Panc1 (cell line): ENCODE measurements around the gene ASMTL. TPM values are rescaled to one million over a fixed set of nuclear protein-coding genes. Genes with fewer than 3 reads are reported as not detected.

Source experiments
- ATAC-seq: fragments of 200-7000 bp; cut with Tn5 transposase; 2 replicates; pipeline ENCODE4 v1.9.1; 2020; ENCODE audit warnings: mild to moderate bottlenecking, moderate library complexity
- BruUV-seq: library from RNA; stranded (reverse); fragments of 400-500 nt; replicated peaks from 2 replicates; lab custom pipeline; 2021; lab: Mats Ljungman, UMichigan
- CTCF ChIA-PET: fragments of 300-600 bp; sonication (Branson Sonifier 250); formaldehyde crosslinking; loops from one replicate; lab custom pipeline; 2022; ENCODE audit warnings: antibody characterized with exemption; lab: Charles Lee
- POLR2A ChIA-PET: fragments of 300-600 bp; sonication (Branson Sonifier 250); formaldehyde crosslinking; loops from one replicate; lab custom pipeline; 2022; ENCODE audit warnings: antibody characterized with exemption; lab: Charles Lee
- DNase-seq: peaks from one replicate; pipeline ENCODE4 v3.0.0-alpha.2; 2010; ENCODE audit warnings: low read depth, low spot score
- H3K27ac ChIP-seq: 2 replicates; pipeline ENCODE4 v1.5.1; 2011; ENCODE audit warnings: mild to moderate bottlenecking, low read length, inconsistent platforms
- H3K27me3 ChIP-seq: fragments of 200-500 bp; sonication (Bioruptor generic); 2 replicates; pipeline ENCODE4 v1.6.0; 2014; ENCODE audit warnings: low read length, inconsistent platforms; ENCODE audit not compliant: control insufficient read depth, insufficient read depth
- H3K36me3 ChIP-seq: fragments of 200-500 bp; sonication (Bioruptor generic); 2 replicates; pipeline ENCODE4 v1.5.1; 2014; ENCODE audit warnings: inconsistent platforms, mild to moderate bottlenecking, low read length, moderate library complexity; ENCODE audit not compliant: control insufficient read depth, insufficient read depth
- H3K4me1 ChIP-seq: 2 replicates; pipeline ENCODE4 v1.5.1; 2011; ENCODE audit warnings: inconsistent platforms, mild to moderate bottlenecking, low read length, moderate library complexity; ENCODE audit not compliant: control insufficient read depth, insufficient read depth
- H3K4me3 ChIP-seq, 2 experiments: 2 replicates each; pipeline ENCODE4 v1.5.1; 2011 to 2012; ENCODE audit warnings: low read depth in 2 of 2, low read length in 2 of 2, mild to moderate bottlenecking in 2 of 2, inconsistent platforms in 1 of 2, moderate library complexity in 1 of 2
- H3K9me3 ChIP-seq: fragments of 200-500 bp; sonication (Bioruptor generic); 2 replicates; pipeline ENCODE4 v1.5.1; 2014; ENCODE audit warnings: low read depth, mild to moderate bottlenecking, inconsistent platforms, low read length, moderate library complexity; ENCODE audit not compliant: control insufficient read depth, insufficient read depth
- POLR2AphosphoS5 ChIP-seq: IDR thresholded peaks from 2 replicates; pipeline ENCODE4 v1.6.1; 2012; ENCODE audit warnings: mild to moderate bottlenecking, low read depth, low read length, moderate library complexity
- SIN3A ChIP-seq: IDR thresholded peaks from 2 replicates; pipeline ENCODE4 v1.6.1; 2012; ENCODE audit warnings: low read depth, mild to moderate bottlenecking, low read length, moderate library complexity, borderline replicate concordance; ENCODE audit not compliant: insufficient read depth
- TCF7L2 ChIP-seq: IDR thresholded peaks from 2 replicates; pipeline ENCODE4 v1.6.1; 2011; ENCODE audit warnings: mild to moderate bottlenecking, low read depth, low read length, inconsistent platforms
- in situ Hi-C: cut with HindIII; loops from 2 replicates; pipeline ENCODE4 v1.10.0; 2016; ENCODE audit warnings: low sequenced_read_pairs, low pct_unique_long_range_greater_than_20kb
- intact Hi-C: fragments of 100-400 bp; cut with micrococcal nuclease; formaldehyde crosslinking; loops from one replicate; pipeline ENCODE4 v1.10.0; 2022; ENCODE audit not compliant: unreplicated experiment
- total RNA-seq: library from RNA; stranded (reverse); gene quantifications from one replicate; pipeline ENCODE4 v1.2.1, GENCODE V29; 2021; ENCODE audit not compliant: unreplicated experiment
- TF ChIP-seq, protein P1 (sequence below): fragments of 450-650 bp; IDR thresholded peaks from 2 replicates; pipeline ENCODE4 v1.5.1; 2017; ENCODE audit warnings: mild to moderate bottlenecking
- TF ChIP-seq, protein P2 (sequence below), 2 experiments: IDR thresholded peaks; 2 replicates each; pipeline ENCODE4 v1.6.1; 2011 to 2012; ENCODE audit warnings: low read depth in 2 of 2, control low read depth in 1 of 2, low read length in 1 of 2, mild to moderate bottlenecking in 1 of 2, moderate library complexity in 1 of 2; ENCODE audit not compliant: insufficient read depth in 1 of 2

Gene ASMTL
- total RNA-seq, 1 experiment from 2014 or later, result 16.5 TPM

DNA sequence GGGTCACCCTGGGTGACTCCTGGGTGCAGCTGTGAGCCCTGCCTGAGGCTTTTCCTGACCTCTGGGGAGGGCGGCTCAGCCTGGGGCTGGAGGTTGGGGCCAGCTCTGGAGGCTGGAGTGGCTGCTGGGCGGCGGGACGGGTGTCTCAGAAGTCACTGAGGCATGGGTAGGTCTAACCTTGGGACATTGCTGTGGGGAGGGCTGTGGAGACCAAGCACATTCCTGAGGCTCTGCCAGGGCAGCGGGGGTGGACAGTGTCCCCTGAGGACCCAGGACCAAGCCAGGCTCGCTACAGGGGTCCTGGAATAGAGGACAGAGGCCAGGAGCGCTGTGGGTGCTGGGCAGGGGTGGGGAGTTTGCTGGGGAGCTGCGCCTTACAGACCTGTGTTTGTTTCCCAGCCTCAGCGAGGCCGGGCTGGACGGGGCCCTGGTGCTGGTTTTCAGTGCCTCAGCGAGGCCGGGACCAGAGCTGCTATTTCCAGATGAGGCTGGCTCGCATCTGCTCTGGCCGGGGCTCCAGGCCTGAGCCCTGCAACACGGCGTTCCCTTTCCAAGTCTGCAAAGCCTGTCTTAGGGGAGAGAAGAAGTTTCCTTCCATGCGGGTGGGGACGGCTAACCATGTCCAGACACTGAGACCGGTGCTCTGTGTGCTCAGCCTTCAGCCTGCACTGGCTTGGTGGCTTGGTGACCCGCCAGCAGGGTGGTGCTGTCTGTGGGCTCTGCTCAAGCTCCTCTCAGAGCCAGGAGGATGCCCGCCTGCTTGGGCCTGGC is 57.8 kb downstream of the ASMTL start:
- POLR2A ChIA-PET, result no interaction called here
- TF ChIP-seq, protein P1, sequence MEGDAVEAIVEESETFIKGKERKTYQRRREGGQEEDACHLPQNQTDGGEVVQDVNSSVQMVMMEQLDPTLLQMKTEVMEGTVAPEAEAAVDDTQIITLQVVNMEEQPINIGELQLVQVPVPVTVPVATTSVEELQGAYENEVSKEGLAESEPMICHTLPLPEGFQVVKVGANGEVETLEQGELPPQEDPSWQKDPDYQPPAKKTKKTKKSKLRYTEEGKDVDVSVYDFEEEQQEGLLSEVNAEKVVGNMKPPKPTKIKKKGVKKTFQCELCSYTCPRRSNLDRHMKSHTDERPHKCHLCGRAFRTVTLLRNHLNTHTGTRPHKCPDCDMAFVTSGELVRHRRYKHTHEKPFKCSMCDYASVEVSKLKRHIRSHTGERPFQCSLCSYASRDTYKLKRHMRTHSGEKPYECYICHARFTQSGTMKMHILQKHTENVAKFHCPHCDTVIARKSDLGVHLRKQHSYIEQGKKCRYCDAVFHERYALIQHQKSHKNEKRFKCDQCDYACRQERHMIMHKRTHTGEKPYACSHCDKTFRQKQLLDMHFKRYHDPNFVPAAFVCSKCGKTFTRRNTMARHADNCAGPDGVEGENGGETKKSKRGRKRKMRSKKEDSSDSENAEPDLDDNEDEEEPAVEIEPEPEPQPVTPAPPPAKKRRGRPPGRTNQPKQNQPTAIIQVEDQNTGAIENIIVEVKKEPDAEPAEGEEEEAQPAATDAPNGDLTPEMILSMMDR, result no peak
- TF ChIP-seq POLR2AphosphoS5 (no peak), SIN3A (no peak), TCF7L2 (no peak)
- TF ChIP-seq, protein P2, sequence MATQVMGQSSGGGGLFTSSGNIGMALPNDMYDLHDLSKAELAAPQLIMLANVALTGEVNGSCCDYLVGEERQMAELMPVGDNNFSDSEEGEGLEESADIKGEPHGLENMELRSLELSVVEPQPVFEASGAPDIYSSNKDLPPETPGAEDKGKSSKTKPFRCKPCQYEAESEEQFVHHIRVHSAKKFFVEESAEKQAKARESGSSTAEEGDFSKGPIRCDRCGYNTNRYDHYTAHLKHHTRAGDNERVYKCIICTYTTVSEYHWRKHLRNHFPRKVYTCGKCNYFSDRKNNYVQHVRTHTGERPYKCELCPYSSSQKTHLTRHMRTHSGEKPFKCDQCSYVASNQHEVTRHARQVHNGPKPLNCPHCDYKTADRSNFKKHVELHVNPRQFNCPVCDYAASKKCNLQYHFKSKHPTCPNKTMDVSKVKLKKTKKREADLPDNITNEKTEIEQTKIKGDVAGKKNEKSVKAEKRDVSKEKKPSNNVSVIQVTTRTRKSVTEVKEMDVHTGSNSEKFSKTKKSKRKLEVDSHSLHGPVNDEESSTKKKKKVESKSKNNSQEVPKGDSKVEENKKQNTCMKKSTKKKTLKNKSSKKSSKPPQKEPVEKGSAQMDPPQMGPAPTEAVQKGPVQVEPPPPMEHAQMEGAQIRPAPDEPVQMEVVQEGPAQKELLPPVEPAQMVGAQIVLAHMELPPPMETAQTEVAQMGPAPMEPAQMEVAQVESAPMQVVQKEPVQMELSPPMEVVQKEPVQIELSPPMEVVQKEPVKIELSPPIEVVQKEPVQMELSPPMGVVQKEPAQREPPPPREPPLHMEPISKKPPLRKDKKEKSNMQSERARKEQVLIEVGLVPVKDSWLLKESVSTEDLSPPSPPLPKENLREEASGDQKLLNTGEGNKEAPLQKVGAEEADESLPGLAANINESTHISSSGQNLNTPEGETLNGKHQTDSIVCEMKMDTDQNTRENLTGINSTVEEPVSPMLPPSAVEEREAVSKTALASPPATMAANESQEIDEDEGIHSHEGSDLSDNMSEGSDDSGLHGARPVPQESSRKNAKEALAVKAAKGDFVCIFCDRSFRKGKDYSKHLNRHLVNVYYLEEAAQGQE (IDR thresholded peaks at IDR 0.05; ENCODE audit: insufficient read depth in 1 of 2, low read depth in 2 of 2, low read length in 1 of 2), result no peak
- Histone ChIP-seq H3K9me3 (no peaks in the 10 kb centered on the region), H3K27me3 (no peaks in the 10 kb centered on the region), H3K4me3 (no peak overlapping the region), H3K36me3 (peaks cover 3% of the 10 kb centered on the region; the same call in 1 of the 2 replicates), H3K4me1 (peaks cover 3% of the 10 kb centered on the region; the same call in 1 of the 2 replicates), H3K27ac (peak overlapping the region; percentile 13; the same call in 1 of the 2 replicates)
- in situ Hi-C loops, result no loop called here
- CTCF ChIA-PET, result no interaction called here
- BruUV-seq, result no TSS peak
- no peak for ATAC-seq
- intact Hi-C loops, result no loop called here
- DNase-seq, result no peak

DNA sequence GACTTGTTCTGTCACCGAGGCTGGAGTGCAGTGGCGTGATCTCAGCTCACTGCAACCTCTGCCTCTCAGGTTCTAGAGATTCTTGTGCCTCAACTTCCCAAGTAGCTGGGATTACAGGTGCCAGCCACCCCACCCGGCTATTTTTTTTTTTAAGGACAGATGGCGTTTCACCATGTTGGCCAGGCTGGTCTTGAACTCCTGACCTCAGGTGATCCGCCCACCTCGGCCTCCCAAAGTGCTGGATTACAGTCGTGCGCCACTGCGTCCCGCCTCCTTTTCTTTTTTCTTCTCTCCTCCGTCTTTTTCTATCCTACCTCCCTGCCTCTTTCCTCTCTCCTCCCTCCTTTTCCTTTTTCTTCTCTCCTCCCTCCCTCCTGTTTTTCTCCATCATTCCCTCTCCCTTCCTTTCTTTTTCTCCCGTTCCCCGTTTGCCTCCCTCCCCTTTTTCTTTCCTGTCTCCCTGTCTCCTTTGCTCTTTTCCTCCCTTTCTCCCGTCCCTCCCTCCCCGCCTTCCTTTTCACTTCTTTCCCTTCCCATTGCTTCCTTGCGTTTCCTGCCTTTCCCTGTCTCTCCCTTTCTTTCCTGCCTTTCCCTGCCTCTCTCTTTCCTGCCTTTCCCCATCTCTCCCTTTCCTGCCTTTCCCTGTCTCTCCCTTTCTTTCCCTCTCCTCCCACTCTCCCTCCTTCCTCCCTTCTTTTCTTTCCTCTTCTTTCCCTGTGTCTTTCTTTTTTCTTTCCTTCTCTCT is 58.7 kb downstream of the ASMTL start:
- Histone ChIP-seq H3K27me3 (no peaks in the 10 kb centered on the region), H3K4me3 (peak overlapping the region; percentile 60 to 78; a peak in 3 of 4 replicates), H3K36me3 (peaks cover 3% of the 10 kb centered on the region; the same call in 1 of the 2 replicates), H3K27ac (peak overlapping the region; percentile 83), H3K4me1 (peaks cover 3% of the 10 kb centered on the region; the same call in 1 of the 2 replicates), H3K9me3 (no peaks in the 10 kb centered on the region)
- in situ Hi-C loops, result no loop called here
- ChIA-PET CTCF (no interaction called here), POLR2A (no interaction called here)
- ATAC-seq (no peak), DNase-seq (no peak)
- BruUV-seq, result no TSS peak
- intact Hi-C loops, result no loop called here
- TF ChIP-seq, protein P1, result no peak
- TF ChIP-seq, protein P2 (IDR thresholded peaks at IDR 0.05; ENCODE audit: insufficient read depth in 1 of 2, low read depth in 2 of 2, low read length in 1 of 2), result no peak
- TF ChIP-seq TCF7L2 (no peak), POLR2AphosphoS5 (no peak), SIN3A (no peak)
